ENCODE data around the gene RAMACL.

Gene RAMACL

DNA sequence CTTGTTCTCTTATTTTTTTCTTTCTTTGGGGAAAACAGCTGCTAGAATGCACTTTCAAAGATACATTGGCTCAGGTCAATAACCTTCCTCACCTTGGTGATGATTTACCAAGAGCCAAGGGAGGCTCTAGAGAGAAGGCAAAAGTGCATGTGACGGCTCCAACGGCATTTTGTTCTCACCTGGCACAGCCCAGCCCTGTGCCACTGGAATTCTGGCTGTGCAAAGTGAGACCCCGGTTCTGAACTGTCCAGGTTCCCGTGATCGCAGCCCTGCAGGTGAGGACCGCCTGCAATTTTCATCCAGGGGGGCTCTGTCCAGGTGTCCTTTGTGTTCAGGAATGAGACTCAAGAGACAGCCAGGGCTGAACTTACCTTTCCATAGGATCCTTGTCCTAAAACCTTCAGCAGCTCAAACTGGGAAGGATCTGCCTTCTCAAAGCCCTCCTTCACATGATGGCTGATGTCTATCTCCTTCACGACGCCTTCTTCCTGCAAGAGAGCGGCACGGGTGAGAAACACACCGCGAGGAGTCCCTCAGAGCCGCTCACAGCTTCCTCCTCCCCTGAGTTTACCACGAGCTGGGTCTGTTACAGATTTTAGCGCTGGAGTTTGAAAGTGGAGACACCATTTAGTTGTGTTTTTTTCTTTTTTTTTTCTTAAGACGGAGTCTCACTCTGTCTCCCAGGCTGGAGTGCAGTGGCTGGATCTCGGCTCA is 48.0 kb downstream of the RAMACL start:
- DNase-seq (ENCODE audit: low spot score) (no peak), ATAC-seq (ENCODE audit: low read depth) (no peak)
- no peak for TF ChIP-seq CTCF (IDR thresholded peaks at IDR 0.05; ENCODE audit: poor library complexity, severe bottlenecking)
- Histone ChIP-seq H3K9me3 (ENCODE audit: severe bottlenecking) (no peaks in the 10 kb centered on the region), H3K4me1 (ENCODE audit: insufficient read depth, poor library complexity, severe bottlenecking) (peaks cover 12% of the 10 kb centered on the region), H3K27me3 (ENCODE audit: insufficient read depth, poor library complexity, severe bottlenecking) (no peaks in the 10 kb centered on the region), H3K27ac (ENCODE audit: poor library complexity, severe bottlenecking) (no peak overlapping the region), H3K4me3 (ENCODE audit: severe bottlenecking) (no peak overlapping the region), H3K36me3 (ENCODE audit: low read depth) (peaks cover 12% of the 10 kb centered on the region)

DNA sequence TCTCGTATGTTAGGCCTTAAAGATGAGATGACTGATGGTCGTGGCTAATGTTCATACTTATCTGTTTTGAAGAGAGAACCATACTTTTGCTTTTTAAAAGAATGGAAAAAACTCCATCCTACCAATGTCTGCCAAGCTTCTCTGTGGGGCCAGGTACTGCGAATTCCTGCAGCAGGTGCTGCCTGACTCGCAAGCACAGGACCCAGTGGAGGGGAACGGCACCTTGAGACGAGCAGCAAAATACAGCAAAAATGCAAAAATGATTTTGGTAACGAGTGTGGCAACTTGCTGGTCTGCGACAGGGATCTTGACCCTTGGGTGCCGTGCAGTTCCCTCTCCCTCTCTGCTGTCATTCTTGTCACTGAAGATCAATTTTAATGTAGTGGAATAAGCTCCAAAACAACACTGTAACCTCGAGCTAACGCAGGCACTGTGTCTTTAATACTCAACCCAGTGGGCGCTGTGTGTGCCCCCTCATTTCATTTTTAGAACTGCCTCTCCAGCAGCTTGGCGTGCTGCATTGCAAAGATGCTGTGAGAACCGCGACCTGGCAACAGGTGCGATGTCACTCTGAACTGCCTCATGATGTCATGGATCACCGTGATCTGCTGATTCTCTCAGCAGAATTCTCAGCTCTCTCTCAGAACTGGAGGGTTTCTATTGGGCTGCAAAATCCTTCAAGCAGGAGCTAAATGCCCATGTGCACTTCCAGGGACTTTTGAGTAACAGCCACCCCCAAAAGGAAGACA is 51.6 kb downstream of the RAMACL start:
- Histone ChIP-seq H3K27ac (ENCODE audit: poor library complexity, severe bottlenecking) (no peak overlapping the region), H3K9me3 (ENCODE audit: severe bottlenecking) (no peaks in the 10 kb centered on the region), H3K4me3 (ENCODE audit: severe bottlenecking) (no peak overlapping the region), H3K27me3 (ENCODE audit: insufficient read depth, poor library complexity, severe bottlenecking) (no peaks in the 10 kb centered on the region), H3K36me3 (ENCODE audit: low read depth) (peaks cover 30% of the 10 kb centered on the region), H3K4me1 (ENCODE audit: insufficient read depth, poor library complexity, severe bottlenecking) (peaks cover 4% of the 10 kb centered on the region)
- no peak for DNase-seq (ENCODE audit: low spot score)
- TF ChIP-seq CTCF (IDR thresholded peaks at IDR 0.05; ENCODE audit: poor library complexity, severe bottlenecking) = no peak
- no peak for ATAC-seq (ENCODE audit: low read depth)

DNA sequence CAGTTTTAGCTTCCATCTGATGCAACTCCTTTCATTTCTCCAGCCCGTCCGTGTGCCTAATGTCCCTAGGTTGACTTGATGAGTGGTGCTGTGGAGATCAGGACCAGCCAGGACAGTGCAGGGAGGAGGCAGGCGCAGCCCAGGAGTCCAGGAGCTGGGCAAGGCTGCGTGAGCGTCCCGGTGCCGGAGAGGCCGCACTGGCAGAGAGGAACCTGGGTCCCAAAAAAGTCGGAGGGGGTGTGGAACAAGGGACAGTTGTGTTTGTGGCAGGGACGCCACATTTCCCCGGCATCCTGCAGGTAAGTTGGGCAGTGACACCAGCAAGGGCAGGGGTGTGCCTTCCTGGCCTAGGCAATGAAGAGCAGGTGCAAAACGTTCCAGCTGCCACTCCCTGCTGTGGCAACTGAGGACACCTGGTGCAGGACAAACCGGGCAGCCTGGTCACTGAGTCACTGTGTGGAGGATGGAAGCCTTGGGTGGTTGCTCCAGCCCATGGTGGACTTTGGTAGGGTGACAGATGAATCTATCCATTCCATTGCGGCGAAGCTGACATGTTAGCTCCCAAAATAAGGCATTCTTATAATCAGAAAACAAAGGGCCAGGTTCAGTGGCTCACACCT is 53.2 kb downstream of the RAMACL start:
- peaks cover 39% of the 10 kb centered on the region for H3K36me3 ChIP-seq (ENCODE audit: low read depth)
- no peak overlapping the region for H3K4me3 ChIP-seq (ENCODE audit: severe bottlenecking)
- DNase-seq (ENCODE audit: low spot score) (no peak), ATAC-seq (ENCODE audit: low read depth) (no peak)
- H3K27me3 ChIP-seq (ENCODE audit: insufficient read depth, poor library complexity, severe bottlenecking) = no peaks in the 10 kb centered on the region
- H3K9me3 ChIP-seq (ENCODE audit: severe bottlenecking) = no peaks in the 10 kb centered on the region
- H3K27ac ChIP-seq (ENCODE audit: poor library complexity, severe bottlenecking) = no peak overlapping the region
- H3K4me1 ChIP-seq (ENCODE audit: insufficient read depth, poor library complexity, severe bottlenecking) = peaks cover 4% of the 10 kb centered on the region
- no peak for TF ChIP-seq CTCF (IDR thresholded peaks at IDR 0.05; ENCODE audit: poor library complexity, severe bottlenecking)

All from RWPE2 (cell line).